NOMO-1 treated with dmso at 0.1 percent for 144 hours (cell line): ENCODE results near the gene SLC35G1.

ENCODE experiments used
- DNase-seq: peaks from one replicate; lab custom pipeline; 2025; ENCODE audit not compliant: unreplicated experiment; lab: John Stamatoyannopoulos, UW

Gene SLC35G1

DNA sequence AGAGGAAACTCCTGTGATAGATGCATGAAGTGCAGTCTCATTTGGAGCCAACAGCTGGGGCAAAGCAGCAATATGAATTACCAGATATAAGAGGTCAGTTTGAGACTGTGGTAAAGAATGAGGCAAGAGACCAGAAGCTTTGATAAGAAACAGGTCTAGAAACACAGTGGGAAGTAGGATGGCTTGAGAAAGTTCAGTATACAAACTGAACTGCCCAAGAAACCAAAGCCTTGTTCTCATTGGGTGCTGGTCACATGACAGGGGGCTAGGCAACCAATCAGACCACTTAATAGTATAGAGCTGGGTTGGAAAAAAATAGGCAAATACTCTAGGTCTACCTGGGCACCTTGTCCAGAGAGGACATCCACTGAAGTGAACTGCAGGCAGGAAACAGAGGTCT, 53.7 kb downstream of the SLC35G1 start:
- no peak for DNase-seq

DNA sequence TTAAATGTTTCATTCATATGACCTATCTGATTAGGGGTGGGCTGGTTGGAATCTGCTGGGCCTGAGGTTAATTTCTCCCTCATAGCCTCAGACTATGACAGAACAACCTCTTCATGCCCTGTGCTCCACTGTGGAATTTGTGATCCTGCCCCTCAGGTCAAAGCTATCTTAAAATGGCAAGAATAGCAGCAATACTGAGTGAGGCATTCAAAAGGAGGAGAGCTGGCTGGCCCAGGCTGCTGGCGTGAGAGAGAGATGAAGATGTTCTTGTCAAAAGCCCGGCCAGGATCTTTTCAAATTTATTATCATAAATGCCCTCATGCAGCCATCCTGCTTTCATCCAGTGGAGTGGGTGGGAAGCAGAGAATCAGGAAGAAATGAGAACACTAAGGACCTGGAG, 58.1 kb downstream of the SLC35G1 start:
- DNase-seq = no peak
